Activated T-helper 17 cell treated with anti-CD3 and anti-CD28 coated beads, Interleukin-2, amount 50 U/mL, for 72 hours (primary cell): ENCODE results near the gene DUSP8. TPM values are rescaled to one million over a fixed set of nuclear protein-coding genes. Genes with fewer than 3 reads are reported as not detected.
"Not testable (repeated sequence)": the region's sequence is repeated elsewhere in the genome, so short reads cannot be mapped to it uniquely, and the experiment has no call there.

Source experiments
- ATAC-seq: fragments of 150-1000 bp; cut with Tn5 transposase; replicated peaks from 2 replicates; pipeline ENCODE4 v1.10.0; 2021; ENCODE audit warnings: mild to moderate bottlenecking, moderate library complexity
- H3K27ac Mint-ChIP-seq: one replicate; pipeline ENCODE4 v1.8.0; 2022; ENCODE audit warnings: mixed read lengths
- H3K27me3 Mint-ChIP-seq: one replicate; pipeline ENCODE4 v1.8.0; 2022; ENCODE audit warnings: mixed read lengths
- H3K36me3 Mint-ChIP-seq: one replicate; pipeline ENCODE4 v1.8.0; 2022; ENCODE audit warnings: low read depth, mild to moderate bottlenecking, mixed read lengths
- H3K4me1 Mint-ChIP-seq: one replicate; pipeline ENCODE4 v1.8.0; 2022; ENCODE audit warnings: mixed read lengths
- H3K4me3 Mint-ChIP-seq: one replicate; pipeline ENCODE4 v1.8.0; 2022; ENCODE audit warnings: mild to moderate bottlenecking, mixed read lengths
- H3K9me3 Mint-ChIP-seq: one replicate; pipeline ENCODE4 v1.8.0; 2022; ENCODE audit warnings: mixed read lengths
- total RNA-seq, 2 donors: library from RNA; stranded (reverse); gene quantifications; one replicate each; pipeline ENCODE4 v1.2.3, GENCODE V29; 2022

DUSP8 gene
- total RNA-seq, 2 donors from 2014 or later = 0.80 to 1.7 TPM

- Mint-ChIP-seq H3K9me3 (no peaks in the 10 kb centered on the region), H3K27ac (peak overlapping the region; percentile 86), H3K36me3 (no peaks in the 10 kb centered on the region), H3K27me3 (no peaks in the 10 kb centered on the region), H3K4me3 (peak overlapping the region; percentile 16), H3K4me1 (peaks cover 24% of the 10 kb centered on the region)
- ATAC-seq = no peak
Observed at GRCh38 chr11:1517117-1518005, 54.7 kb downstream of the DUSP8 start.

- Mint-ChIP-seq H3K4me3 (peak overlapping the region; percentile 36), H3K4me1 (peaks cover 24% of the 10 kb centered on the region)
- peak; percentile 81 for ATAC-seq
Observed at GRCh38 chr11:1516273-1517067, 55.6 kb downstream of the DUSP8 start.

GRCh38 chr11:1515082-1516060 is 56.7 kb downstream of the DUSP8 start:
- H3K27ac Mint-ChIP-seq = peak overlapping the region; percentile 85
- H3K27me3 Mint-ChIP-seq = no peaks in the 10 kb centered on the region
- H3K9me3 Mint-ChIP-seq = no peaks in the 10 kb centered on the region
- no peaks in the 10 kb centered on the region for H3K36me3 Mint-ChIP-seq
- peaks cover 24% of the 10 kb centered on the region for H3K4me1 Mint-ChIP-seq
- ATAC-seq = peak; percentile 84
- H3K4me3 Mint-ChIP-seq = peak overlapping the region; percentile 36

More at GRCh38 chr11:1516273-1517067, 55.6 kb downstream of the DUSP8 start:
- Mint-ChIP-seq H3K36me3 (no peaks in the 10 kb centered on the region), H3K27me3 (no peaks in the 10 kb centered on the region), H3K27ac (peak overlapping the region; percentile 85), H3K9me3 (no peaks in the 10 kb centered on the region)

- no peaks in the 10 kb centered on the region for H3K27me3 Mint-ChIP-seq
Observed at GRCh38 chr11:1514336-1515061, 57.6 kb downstream of the DUSP8 start.

GRCh38 chr11:1513326-1514296 is 58.5 kb downstream of the DUSP8 start:
- Mint-ChIP-seq H3K27ac (peak overlapping the region; percentile 80), H3K4me1 (peaks cover 30% of the 10 kb centered on the region), H3K36me3 (no peaks in the 10 kb centered on the region), H3K9me3 (no peaks in the 10 kb centered on the region), H3K4me3 (no peak overlapping the region), H3K27me3 (no peaks in the 10 kb centered on the region)
- ATAC-seq = no peak

More at GRCh38 chr11:1514336-1515061, 57.6 kb downstream of the DUSP8 start:
- Mint-ChIP-seq H3K4me1 (peaks cover 27% of the 10 kb centered on the region), H3K4me3 (no peak overlapping the region), H3K27ac (peak overlapping the region; percentile 80), H3K9me3 (no peaks in the 10 kb centered on the region), H3K36me3 (no peaks in the 10 kb centered on the region)
- ATAC-seq = no peak

- H3K4me3 Mint-ChIP-seq, H3K36me3 Mint-ChIP-seq, H3K27me3 Mint-ChIP-seq, ATAC-seq, H3K9me3 Mint-ChIP-seq: not testable (repeated sequence)
- Mint-ChIP-seq H3K27ac (peak overlapping the region; percentile 31), H3K4me1 (peaks cover 26% of the 10 kb centered on the region)
Observed at GRCh38 chr11:1512531-1513258, 59.4 kb downstream of the DUSP8 start.

- H3K4me1 Mint-ChIP-seq = peaks cover 20% of the 10 kb centered on the region
Observed at GRCh38 chr11:1511937-1512496, 60.1 kb downstream of the DUSP8 start.

GRCh38 chr11:1510928-1511327 is 61.1 kb downstream of the DUSP8 start:
- Mint-ChIP-seq H3K9me3 (no peaks in the 10 kb centered on the region), H3K4me1 (peaks cover 12% of the 10 kb centered on the region), H3K27ac (peak overlapping the region; percentile 31), H3K4me3 (no peak overlapping the region), H3K36me3 (no peaks in the 10 kb centered on the region), H3K27me3 (no peaks in the 10 kb centered on the region)
- no peak for ATAC-seq

More at GRCh38 chr11:1511937-1512496, 60.1 kb downstream of the DUSP8 start:
- Mint-ChIP-seq H3K4me3 (no peak overlapping the region), H3K27ac (peak overlapping the region; percentile 31), H3K36me3 (no peaks in the 10 kb centered on the region), H3K27me3 (no peaks in the 10 kb centered on the region), H3K9me3 (no peaks in the 10 kb centered on the region)
- ATAC-seq = no peak

GRCh38 chr11:1510351-1510750 is 61.7 kb downstream of the DUSP8 start:
- ATAC-seq, H3K9me3 Mint-ChIP-seq, H3K4me1 Mint-ChIP-seq, H3K36me3 Mint-ChIP-seq, H3K4me3 Mint-ChIP-seq, H3K27ac Mint-ChIP-seq, H3K27me3 Mint-ChIP-seq: not testable (repeated sequence)

GRCh38 chr11:1509626-1510255 is 62.3 kb downstream of the DUSP8 start:
- Mint-ChIP-seq H3K4me3 (no peak overlapping the region), H3K9me3 (no peaks in the 10 kb centered on the region), H3K36me3 (no peaks in the 10 kb centered on the region), H3K27ac (peak overlapping the region; percentile 53), H3K4me1 (peaks cover 10% of the 10 kb centered on the region), H3K27me3 (no peaks in the 10 kb centered on the region)
- no peak for ATAC-seq

GRCh38 chr11:1508986-1509385 is 63.1 kb downstream of the DUSP8 start:
- no peaks in the 10 kb centered on the region for H3K9me3 Mint-ChIP-seq
- peak overlapping the region; percentile 53 for H3K27ac Mint-ChIP-seq
- no peak for ATAC-seq
- no peaks in the 10 kb centered on the region for H3K36me3 Mint-ChIP-seq
- no peak overlapping the region for H3K4me3 Mint-ChIP-seq
- no peaks in the 10 kb centered on the region for H3K27me3 Mint-ChIP-seq
- peaks cover 6% of the 10 kb centered on the region for H3K4me1 Mint-ChIP-seq
